Measurements from ENCODE around the gene ADIPOQ.
"Not testable (repeated sequence)": the region's sequence is repeated elsewhere in the genome, so short reads cannot be mapped to it uniquely, and the experiment has no call there.

The ADIPOQ gene

GRCh38 chr3:186873796-186874195, 31.3 kb downstream of the ADIPOQ start:
- not testable (repeated sequence) for DNase-seq

- not testable (repeated sequence) for DNase-seq
These were observed 31.7 kb downstream of the ADIPOQ start for GRCh38 chr3:186874216-186874615.

DNA sequence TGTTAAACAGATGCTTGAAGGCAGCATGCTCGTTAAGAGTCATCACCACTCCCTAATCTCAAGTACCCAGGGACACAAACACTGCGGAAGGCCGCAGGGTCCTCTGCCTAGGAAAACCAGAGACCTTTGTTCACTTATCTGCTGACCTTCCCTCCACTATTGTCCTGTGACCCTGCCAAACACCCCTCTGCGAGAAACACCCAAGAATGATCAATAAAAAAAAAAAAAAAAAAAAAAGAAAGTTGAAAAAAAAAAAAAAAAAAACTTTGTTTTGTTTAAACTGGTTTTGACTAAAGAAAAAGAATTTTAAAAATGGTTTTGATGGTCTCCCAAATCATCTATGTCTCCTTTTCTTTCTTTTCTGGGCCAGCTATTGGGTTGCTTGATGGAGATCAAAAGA, 32.3 kb downstream of the ADIPOQ start:
- DNase-seq: not testable (repeated sequence)

DNA sequence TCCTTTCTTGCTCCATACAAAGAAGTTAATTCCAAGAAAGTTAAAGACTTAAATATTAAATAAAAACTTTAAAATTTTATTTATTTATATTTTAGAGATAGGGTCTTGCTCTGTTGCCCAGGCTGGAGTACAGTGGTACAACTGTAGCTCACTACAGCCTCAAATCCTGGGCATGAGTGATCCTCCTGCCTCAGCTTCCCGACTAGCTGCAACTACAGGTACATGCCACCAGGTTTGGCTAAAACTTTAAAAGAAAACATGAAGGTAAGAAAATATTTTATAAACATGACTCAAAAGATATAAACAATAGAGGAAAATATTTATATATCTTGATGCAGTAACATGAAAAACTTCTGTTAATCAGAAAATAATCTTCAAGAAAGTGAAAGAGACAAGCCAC, 33.2 kb downstream of the ADIPOQ start:
- no peak for DNase-seq

DNA sequence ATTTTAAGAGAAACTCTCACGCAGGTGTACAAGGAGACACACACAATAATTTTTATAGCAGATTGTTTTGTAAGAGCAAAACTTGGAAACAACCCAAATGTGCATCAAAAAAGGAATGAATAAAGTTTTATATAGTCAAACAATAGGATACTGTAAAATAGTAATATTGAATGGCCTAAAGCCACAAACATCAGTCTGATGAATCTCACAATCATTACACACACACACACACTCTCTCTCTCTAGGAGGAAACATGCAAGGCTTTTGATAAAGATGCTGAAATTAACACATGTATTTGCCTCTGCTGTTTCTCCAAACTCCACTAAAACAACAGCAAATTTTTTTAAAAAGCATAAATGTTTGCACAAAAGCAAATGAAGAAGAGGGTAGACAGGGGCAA, 37.3 kb downstream of the ADIPOQ start:
- no peak for DNase-seq

GRCh38 chr3:186880406-186880805, 37.9 kb downstream of the ADIPOQ start:
- DNase-seq: no peak

DNA sequence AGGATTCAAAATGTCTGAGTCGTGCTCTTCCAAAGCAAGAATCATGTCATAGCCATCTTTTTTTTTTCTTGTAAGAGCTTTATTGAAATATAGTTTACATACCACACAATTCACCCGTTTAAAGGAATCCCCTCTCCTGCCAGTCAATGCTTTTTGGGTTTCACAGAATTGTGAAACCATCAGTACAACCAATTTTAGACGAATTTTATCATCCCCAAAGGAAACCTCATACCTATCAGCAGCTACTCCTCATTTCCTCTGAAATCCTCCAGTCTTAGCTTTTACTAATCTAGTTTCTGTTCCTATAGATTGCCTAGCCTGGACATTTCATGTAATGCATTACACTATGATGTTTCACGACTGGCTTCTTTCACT, 39.6 kb downstream of the ADIPOQ start:
- no peak for DNase-seq

- DNase-seq: no peak
These were observed 40.6 kb downstream of the ADIPOQ start for GRCh38 chr3:186882881-186883685.

DNA sequence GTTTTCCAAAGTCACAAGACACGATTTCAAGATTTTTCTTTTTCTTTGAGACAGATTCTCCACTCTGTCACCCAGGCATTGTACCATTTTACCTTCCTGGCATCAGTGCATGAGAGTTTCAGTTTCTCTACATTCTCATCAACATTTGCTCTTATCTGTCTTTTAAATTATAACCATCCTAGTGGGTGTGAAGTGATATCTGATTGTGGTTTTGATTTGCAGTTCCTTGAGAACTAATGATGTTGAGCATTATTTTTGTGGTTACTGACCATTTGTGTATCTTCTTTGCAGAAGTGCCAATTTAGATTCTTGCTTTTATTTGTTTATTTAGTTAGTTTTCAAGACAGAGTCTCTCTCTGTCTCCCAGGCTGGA, 41.2 kb downstream of the ADIPOQ start:
- no peak for DNase-seq

GRCh38 chr3:186884868-186885267, 42.4 kb downstream of the ADIPOQ start:
- DNase-seq: not testable (repeated sequence)

GRCh38 chr3:186886202-186886981, 43.9 kb downstream of the ADIPOQ start:
- no peak for DNase-seq

DNA sequence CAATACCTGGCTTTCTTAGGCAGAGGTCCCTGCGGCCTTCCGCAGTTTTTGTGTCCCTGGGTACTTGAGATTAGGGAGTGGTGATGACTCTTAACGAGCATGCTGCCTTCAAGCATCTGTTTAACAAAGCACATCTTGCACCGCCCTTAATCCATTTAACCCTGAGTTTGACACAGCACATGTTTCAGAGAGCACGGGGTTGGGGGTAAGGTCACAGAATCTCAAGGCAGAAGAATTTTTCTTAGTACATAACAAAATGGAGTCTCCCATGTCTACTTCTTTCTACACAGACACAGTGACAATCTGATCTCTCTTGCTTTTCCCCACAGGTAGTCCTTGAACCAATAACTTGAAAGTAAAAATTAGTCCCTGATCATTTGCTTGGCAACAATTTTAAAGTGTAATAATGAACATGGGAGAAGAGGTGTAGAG, 45.0 kb downstream of the ADIPOQ start:
- DNase-seq: not testable (repeated sequence)

DNA sequence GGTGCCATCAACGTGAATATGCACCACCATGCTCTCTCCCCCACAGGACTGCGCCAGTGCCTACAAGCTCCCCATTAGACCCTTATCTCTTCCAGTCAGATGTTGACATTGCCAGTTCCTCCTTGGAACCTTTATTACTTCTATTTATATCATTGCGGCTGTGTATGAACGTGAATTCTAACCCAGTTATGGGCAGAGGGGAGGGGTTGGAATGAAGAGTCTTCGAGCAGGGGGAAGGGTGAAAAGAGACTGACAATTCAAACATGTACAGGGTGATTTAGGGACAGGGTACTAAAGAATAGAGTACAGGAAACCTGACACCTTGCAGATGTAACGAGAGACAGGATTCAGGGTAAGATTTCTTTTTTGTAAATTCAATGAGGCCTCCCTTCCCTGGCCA, 46.1 kb downstream of the ADIPOQ start:
- DNase-seq: no peak

- not testable (repeated sequence) for DNase-seq
These were observed 47.2 kb downstream of the ADIPOQ start for GRCh38 chr3:186889698-186890097.

GRCh38 chr3:186890911-186891310, 48.4 kb downstream of the ADIPOQ start:
- no peak for DNase-seq

GRCh38 chr3:186893071-186893470, 50.6 kb downstream of the ADIPOQ start:
- DNase-seq: not testable (repeated sequence)

GRCh38 chr3:186895406-186895805, 52.9 kb downstream of the ADIPOQ start:
- no peak for DNase-seq

- no peak for DNase-seq
These were observed 53.5 kb downstream of the ADIPOQ start for GRCh38 chr3:186896006-186896405.

DNA sequence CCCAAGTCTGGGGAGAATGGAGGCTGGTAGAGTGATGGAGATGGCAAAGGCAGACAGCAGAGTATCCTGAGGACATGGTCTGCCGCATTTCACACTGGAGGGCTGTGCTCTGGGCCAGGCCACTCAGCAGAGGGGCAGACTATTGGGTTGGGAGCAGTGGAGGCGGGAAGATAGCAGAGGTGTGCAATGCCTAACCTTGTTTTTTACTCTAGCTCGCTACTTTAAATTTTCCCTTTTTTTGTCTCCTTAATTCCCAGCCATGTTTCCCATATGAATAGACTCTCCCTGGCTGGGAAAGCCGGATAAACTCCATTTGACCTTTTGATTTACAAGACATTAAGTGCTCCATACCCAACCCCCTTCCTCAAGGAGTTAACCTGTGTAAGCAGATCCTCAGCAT, 54.4 kb downstream of the ADIPOQ start:
- DNase-seq: no peak

DNA sequence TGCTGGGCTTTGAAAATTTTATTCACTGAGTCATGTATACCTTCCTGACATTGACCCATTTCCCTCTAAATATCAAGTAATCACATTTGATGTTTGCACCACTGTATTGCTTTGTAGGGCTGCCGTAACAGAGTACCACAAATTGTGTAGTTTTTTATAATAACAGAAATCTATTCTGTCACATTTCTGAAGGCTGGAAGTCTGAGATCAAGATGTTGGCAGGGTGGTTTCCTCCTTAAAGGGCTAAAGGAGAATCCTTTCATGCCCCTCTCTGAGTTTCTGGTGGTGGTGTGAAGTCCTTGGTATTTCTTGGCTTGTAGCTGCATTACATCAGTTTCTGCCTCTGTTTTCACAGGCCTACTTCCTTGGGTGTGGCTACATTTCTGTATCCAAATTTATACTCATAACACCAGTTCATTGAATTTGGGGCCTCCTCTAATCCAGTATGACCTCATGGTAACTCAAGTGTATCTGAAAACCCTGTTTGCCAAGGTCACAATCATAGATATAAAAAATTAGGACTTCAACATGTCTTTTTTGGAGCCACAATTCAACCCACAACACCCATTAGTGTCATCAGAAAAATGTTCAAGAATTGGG, 58.7 kb downstream of the ADIPOQ start:
- DNase-seq: no peak

DNA sequence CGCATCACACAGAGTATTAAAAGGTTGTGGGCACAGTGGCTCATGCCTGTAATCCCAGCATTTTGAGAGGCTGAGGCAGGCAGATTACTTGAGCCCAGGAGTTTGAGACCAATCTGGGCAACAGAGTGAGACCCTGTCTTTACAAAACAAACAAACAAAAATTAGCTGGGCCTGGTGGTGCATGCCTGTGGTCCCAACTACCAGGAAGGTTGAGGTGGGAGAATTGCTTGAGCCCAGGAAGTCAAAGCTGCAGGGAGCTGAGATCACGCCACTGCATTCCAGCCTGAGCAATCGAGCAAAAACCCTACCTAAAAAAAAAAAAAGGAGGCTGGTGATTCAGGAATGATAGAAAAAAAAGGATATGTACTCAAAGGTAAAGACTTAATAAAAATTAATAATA, 59.6 kb downstream of the ADIPOQ start:
- DNase-seq: no peak

DNA sequence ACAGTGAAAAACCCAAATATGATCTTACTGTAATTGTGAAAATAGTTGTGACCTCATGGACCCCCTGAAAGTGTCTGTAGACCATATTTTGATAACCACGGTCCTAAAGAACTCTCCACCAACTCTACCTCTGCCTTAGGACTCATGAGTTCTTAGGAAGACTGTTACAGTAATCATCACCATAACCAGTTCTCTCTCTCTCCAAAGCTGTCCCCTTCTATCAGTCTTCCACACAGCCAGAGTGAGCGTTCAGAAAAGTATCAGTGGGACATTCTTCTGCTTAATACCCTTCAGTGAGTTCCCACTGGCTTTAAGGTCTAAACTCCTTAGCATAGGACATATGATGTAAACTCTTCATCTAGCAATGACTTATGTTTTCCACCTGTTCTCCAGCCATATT, 60.2 kb downstream of the ADIPOQ start:
- no peak for DNase-seq

GRCh38 chr3:186903676-186904075, 61.2 kb downstream of the ADIPOQ start:
- not testable (repeated sequence) for DNase-seq

DNA sequence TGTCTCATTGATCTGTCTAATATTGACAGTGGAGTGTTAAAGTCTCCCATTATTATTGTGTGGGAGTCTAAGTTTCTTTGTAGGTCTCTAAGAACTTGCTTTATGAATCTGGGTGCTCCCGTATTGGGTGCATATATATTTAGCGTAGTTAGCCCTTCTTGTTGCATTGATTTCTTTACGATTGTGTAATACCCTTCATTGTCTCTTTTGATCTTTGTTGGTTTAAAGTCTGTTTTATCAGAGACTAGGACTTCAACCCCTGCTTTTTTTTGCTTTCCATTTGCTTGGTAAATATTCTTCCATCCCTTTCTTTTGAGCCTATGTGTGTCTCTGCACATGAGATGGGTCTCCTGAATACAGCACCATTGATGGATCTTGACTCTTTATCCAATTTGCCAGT, 64.6 kb downstream of the ADIPOQ start:
- DNase-seq: not testable (repeated sequence)
